Left lung (tissue), 10 donors: ENCODE measurements around the gene TGM3. TPM values are rescaled to one million over a fixed set of nuclear protein-coding genes. Genes with fewer than 3 reads are reported as not detected.

ENCODE experiments used
- ATAC-seq: fragments of 200-7000 bp; cut with Tn5 transposase; one replicate; pipeline ENCODE4 v1.9.1; 2020; ENCODE audit warnings: moderate library complexity
- DNase-seq, 4 donors: peaks; one replicate each; pipeline ENCODE4 v3.0.0-alpha.2; 2013 to 2020
- H3K27ac ChIP-seq, 2 donors: fragments of 200-600 bp; sonication (generic) in 1 of 2; one replicate each; pipeline versions ENCODE4 v1.5.0 to v1.8.0; 2020 to 2021
- H3K27me3 ChIP-seq, 2 donors: fragments of 200-600 bp; sonication (generic) in 1 of 2; one replicate each; pipeline versions ENCODE4 v1.5.0 to v1.8.0; 2020 to 2021
- H3K36me3 ChIP-seq, 2 donors: fragments of 200-600 bp; sonication (generic) in 1 of 2; one replicate each; pipeline versions ENCODE4 v1.5.0 to v1.8.0; 2020 to 2021
- H3K4me1 ChIP-seq, 2 donors: fragments of 200-600 bp; one replicate each; pipeline ENCODE4 v1.8.0; 2021
- H3K4me3 ChIP-seq, 2 donors: fragments of 200-600 bp; sonication (generic) in 1 of 2; one replicate each; pipeline versions ENCODE4 v1.5.0 to v1.8.0; 2020 to 2021; ENCODE audit warnings: mild to moderate bottlenecking in 1 of 2
- H3K9me3 ChIP-seq, 2 donors: fragments of 200-600 bp; sonication (generic) in 1 of 2; one replicate each; pipeline versions ENCODE4 v1.5.0 to v1.8.0; 2020 to 2021
- intact Hi-C, 2 donors: fragments of 100-400 bp; cut with DNase I; formaldehyde crosslinking; loops; one replicate each; pipeline versions ENCODE4 v1.11.2 to v1.14.2; 2022
- polyA plus RNA-seq, 6 donors: library from polyadenylated mRNA; unstranded; fragments of 120-200 nt; gene quantifications; one replicate each; pipeline ENCODE4 v1.2.1, GENCODE V29; 2013; ENCODE audit not compliant: insufficient read length in 6 of 6
- total RNA-seq, 2 donors: library from RNA; stranded (reverse); fragmentation: NEBNext Ultra II Directional; extraction: Animal tissue kit (Norgen Biotek cat#: 25700); gene quantifications; one replicate each; pipeline ENCODE4 v1.2.1, GENCODE V29; 2021
- TF ChIP-seq, protein P1 (sequence below), 2 donors: fragments of 200-600 bp; sonication (generic) in 1 of 2; IDR thresholded peaks; one replicate each; pipeline versions ENCODE4 v1.5.0 to v1.8.0; 2021; ENCODE audit warnings: antibody characterized with exemption in 2 of 2
- donor health status: DM: no; HTN: yes; CAD: no.
- donor health status: DM: no; HTN: no; CAD: no.

TGM3 gene
- total and polyA plus RNA-seq, 8 donors: 0.20 to 0.37 (median 0.27) TPM; not detected in 3

DNA sequence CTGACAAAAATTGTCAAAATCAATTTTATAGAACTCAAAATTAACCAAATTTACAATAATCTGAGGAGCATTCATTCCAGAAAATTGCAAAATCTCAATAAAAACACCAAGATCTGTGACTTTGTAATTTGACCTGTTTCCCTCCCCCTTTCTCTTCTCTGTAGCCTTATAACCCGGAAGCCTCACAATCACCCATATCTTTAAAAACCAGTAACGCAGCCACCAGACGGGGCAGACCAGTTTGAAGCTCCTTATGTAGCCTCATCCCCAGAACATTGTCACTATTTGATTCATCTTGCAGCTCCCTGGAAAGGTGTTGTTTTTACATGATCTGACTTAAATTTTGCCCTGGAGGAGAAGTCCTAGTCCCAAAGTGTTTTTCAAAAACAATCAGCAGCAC is 57.4 kb downstream of the TGM3 start:
- intact Hi-C loops: no loop called here
- TF ChIP-seq, protein P1, sequence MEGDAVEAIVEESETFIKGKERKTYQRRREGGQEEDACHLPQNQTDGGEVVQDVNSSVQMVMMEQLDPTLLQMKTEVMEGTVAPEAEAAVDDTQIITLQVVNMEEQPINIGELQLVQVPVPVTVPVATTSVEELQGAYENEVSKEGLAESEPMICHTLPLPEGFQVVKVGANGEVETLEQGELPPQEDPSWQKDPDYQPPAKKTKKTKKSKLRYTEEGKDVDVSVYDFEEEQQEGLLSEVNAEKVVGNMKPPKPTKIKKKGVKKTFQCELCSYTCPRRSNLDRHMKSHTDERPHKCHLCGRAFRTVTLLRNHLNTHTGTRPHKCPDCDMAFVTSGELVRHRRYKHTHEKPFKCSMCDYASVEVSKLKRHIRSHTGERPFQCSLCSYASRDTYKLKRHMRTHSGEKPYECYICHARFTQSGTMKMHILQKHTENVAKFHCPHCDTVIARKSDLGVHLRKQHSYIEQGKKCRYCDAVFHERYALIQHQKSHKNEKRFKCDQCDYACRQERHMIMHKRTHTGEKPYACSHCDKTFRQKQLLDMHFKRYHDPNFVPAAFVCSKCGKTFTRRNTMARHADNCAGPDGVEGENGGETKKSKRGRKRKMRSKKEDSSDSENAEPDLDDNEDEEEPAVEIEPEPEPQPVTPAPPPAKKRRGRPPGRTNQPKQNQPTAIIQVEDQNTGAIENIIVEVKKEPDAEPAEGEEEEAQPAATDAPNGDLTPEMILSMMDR (IDR thresholded peaks at IDR 0.05): no peak
- H3K4me1 ChIP-seq: no peaks in the 10 kb centered on the region
- DNase-seq: no peak
- no peak overlapping the region for H3K27ac ChIP-seq
- H3K9me3 ChIP-seq: no peaks in the 10 kb centered on the region
- peaks cover 0 to 50% of the 10 kb centered on the region in 2 donors for H3K27me3 ChIP-seq
- H3K36me3 ChIP-seq: no peaks in the 10 kb centered on the region
- no peak overlapping the region for H3K4me3 ChIP-seq
- ATAC-seq: no peak

DNA sequence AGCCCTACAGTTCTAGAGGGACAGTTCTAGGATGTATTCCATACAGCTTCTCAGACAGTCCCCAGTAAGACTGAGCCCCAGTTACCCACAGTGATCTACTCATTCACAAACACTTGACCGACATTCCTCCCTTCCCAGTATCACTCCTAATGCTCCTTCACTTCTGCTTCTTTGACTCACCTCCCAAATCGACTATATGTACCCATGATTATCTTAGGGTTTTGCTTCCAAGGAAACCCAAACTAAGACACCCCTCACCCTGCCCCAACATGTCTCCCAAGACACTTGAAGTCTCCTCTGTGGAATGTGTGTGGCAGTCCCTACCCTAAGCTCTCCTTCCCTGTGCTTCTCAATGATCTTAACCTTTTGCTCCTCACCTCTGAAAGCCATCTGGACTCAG is 61.3 kb downstream of the TGM3 start:
- TF ChIP-seq, protein P1 (IDR thresholded peaks at IDR 0.05): no peak
- Histone ChIP-seq H3K9me3 (peaks cover 0 to 15% of the 10 kb centered on the region in 2 donors), H3K36me3 (no peaks in the 10 kb centered on the region), H3K4me1 (no peaks in the 10 kb centered on the region), H3K27me3 (peaks cover 0 to 34% of the 10 kb centered on the region in 2 donors), H3K4me3 (no peak overlapping the region), H3K27ac (no peak overlapping the region)
- no peak for ATAC-seq
- no peak for DNase-seq
- intact Hi-C loops: no loop called here

DNA sequence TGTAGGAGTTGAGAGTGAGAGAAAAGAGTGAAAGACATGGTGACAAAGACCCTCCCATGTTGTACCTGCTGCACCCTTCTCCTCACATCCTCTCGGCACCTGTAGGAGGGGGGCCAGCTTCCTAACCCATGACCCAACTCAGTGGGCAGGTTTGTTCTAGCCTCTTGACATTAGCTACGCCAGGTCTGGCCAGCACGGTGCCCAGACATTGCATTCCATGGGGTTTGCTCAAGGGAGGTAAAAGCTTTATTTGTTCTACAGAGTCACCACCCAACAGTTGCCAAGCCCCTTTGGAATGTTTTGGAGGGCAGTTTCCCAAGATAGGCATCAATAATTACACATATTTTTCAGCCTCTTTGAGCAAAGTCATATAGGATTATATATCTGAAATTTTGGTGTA is 62.2 kb downstream of the TGM3 start:
- H3K4me1 ChIP-seq: no peaks in the 10 kb centered on the region
- intact Hi-C loops: no loop called here
- peaks cover 0 to 25% of the 10 kb centered on the region in 2 donors for H3K27me3 ChIP-seq
- H3K27ac ChIP-seq: no peak overlapping the region
- no peak for ATAC-seq
- DNase-seq: no peak
- TF ChIP-seq, protein P1 (IDR thresholded peaks at IDR 0.05): no peak
- H3K9me3 ChIP-seq: peaks cover 0 to 15% of the 10 kb centered on the region in 2 donors
- H3K36me3 ChIP-seq: no peaks in the 10 kb centered on the region
- H3K4me3 ChIP-seq: no peak overlapping the region

GRCh38 chr20:2361035-2361593 is 65.3 kb downstream of the TGM3 start:
- intact Hi-C loops: no loop called here
- H3K4me3 ChIP-seq: no peak overlapping the region
- ATAC-seq: no peak
- no peaks in the 10 kb centered on the region for H3K4me1 ChIP-seq
- H3K27me3 ChIP-seq: peaks cover 0 to 5% of the 10 kb centered on the region in 2 donors
- H3K9me3 ChIP-seq: peaks cover 0 to 15% of the 10 kb centered on the region in 2 donors
- TF ChIP-seq, protein P1 (IDR thresholded peaks at IDR 0.05): no peak
- no peak for DNase-seq
- H3K36me3 ChIP-seq: no peaks in the 10 kb centered on the region
- H3K27ac ChIP-seq: no peak overlapping the region

DNA sequence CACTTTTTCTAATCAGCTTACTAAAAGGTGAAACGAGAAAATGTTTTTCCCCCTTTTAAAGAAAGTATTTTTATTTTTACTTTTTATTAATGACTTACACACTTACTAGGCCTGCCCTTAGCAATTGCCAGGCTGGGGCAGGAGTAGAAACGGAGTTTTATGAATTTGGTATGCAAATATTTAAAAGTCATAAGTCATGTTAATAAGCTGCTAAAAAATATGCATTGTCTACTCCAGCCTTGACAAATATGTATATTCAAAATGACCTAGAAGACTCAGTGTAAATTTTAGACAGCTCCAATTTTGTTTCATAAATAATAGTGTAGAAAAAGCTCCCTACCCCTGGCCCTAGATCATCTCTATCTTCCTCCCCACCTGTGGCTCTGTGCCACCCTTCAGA is 67.4 kb downstream of the TGM3 start:
- H3K36me3 ChIP-seq: no peaks in the 10 kb centered on the region
- DNase-seq: no peak
- H3K4me1 ChIP-seq: no peaks in the 10 kb centered on the region
- no peak for ATAC-seq
- H3K4me3 ChIP-seq: no peak overlapping the region
- no peak overlapping the region for H3K27ac ChIP-seq
- H3K9me3 ChIP-seq: peaks cover 0 to 15% of the 10 kb centered on the region in 2 donors
- intact Hi-C loops: no loop called here
- H3K27me3 ChIP-seq: peaks cover 0 to 14% of the 10 kb centered on the region in 2 donors
- TF ChIP-seq, protein P1 (IDR thresholded peaks at IDR 0.05): no peak
